Calu3 (cell line): ENCODE measurements around the gene TMEM217. TPM values are rescaled to one million over a fixed set of nuclear protein-coding genes. Genes with fewer than 3 reads are reported as not detected.

ENCODE experiments used
- BruUV-seq: library from RNA; stranded (reverse); fragments of 400-500 nt; replicated peaks from 2 replicates; lab custom pipeline; 2021; lab: Mats Ljungman, UMichigan
- CTCF ChIA-PET: fragments of 300-600 bp; sonication (Branson Sonifier 250); formaldehyde crosslinking; loops from one replicate; lab custom pipeline; 2022; ENCODE audit warnings: antibody characterized with exemption; lab: Charles Lee
- DNase-seq: peaks from one replicate; pipeline ENCODE4 v3.0.0; 2022
- H3K27ac Mint-ChIP-seq: one replicate; pipeline ENCODE4 v1.8.0; 2022; ENCODE audit warnings: mixed read lengths; ENCODE audit not compliant: unreplicated experiment
- H3K27me3 Mint-ChIP-seq: one replicate; pipeline ENCODE4 v1.8.0; 2022; ENCODE audit warnings: mixed read lengths; ENCODE audit not compliant: unreplicated experiment
- H3K36me3 Mint-ChIP-seq: one replicate; pipeline ENCODE4 v1.8.0; 2022; ENCODE audit warnings: mild to moderate bottlenecking, moderate library complexity, mixed read lengths; ENCODE audit not compliant: insufficient read depth, unreplicated experiment
- H3K4me1 Mint-ChIP-seq: one replicate; pipeline ENCODE4 v1.8.0; 2022; ENCODE audit warnings: mild to moderate bottlenecking, low read depth, mixed read lengths; ENCODE audit not compliant: unreplicated experiment
- H3K4me3 Mint-ChIP-seq: one replicate; pipeline ENCODE4 v1.8.0; 2022; ENCODE audit warnings: mild to moderate bottlenecking, low read depth, moderate library complexity, mixed read lengths; ENCODE audit not compliant: unreplicated experiment
- H3K9me3 Mint-ChIP-seq: one replicate; pipeline ENCODE4 v1.8.0; 2022; ENCODE audit warnings: low read depth, mixed read lengths; ENCODE audit not compliant: unreplicated experiment
- intact Hi-C: fragments of 100-400 bp; cut with micrococcal nuclease; formaldehyde crosslinking; loops from one replicate; pipeline ENCODE4 v1.10.0; 2022; ENCODE audit not compliant: unreplicated experiment
- total RNA-seq: library from RNA; stranded (reverse); gene quantifications from 2 replicates; pipeline ENCODE4 v1.2.3, GENCODE V29; 2022
- TF ChIP-seq, protein P1 (sequence below): fragments of 200-600 bp; IDR thresholded peaks from one replicate; pipeline ENCODE4 v1.8.0; 2022; ENCODE audit warnings: antibody characterized with exemption; ENCODE audit not compliant: unreplicated experiment

TMEM217 gene
- total RNA-seq, 1 experiment from 2014 or later, result 0.99 TPM

DNA sequence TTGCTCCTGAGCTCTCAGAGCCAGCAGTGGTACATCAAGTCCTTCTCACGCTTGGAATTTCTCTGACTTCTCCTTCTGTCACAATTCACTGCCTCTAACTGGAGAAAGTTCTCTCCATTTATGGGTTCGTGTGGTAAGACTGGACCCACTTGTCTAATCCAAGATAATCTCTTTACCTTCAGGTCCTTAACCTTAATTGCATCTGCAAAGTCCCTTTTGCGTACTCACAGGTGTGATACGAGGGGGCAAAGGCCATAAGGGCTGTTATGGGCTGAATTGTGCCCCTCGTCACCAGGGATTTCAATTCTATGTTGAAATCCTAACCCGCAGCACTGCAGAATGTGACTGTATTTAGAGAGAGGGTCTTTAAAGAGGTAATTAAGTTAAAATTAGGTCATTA, 27.8 kb downstream of the TMEM217 start:
- no TSS peak for BruUV-seq
- Mint-ChIP-seq H3K27ac (no peak overlapping the region), H3K9me3 (no peaks in the 10 kb centered on the region), H3K27me3 (no peaks in the 10 kb centered on the region), H3K4me1 (no peaks in the 10 kb centered on the region), H3K36me3 (no peaks in the 10 kb centered on the region), H3K4me3 (no peak overlapping the region)
- TF ChIP-seq, protein P1, sequence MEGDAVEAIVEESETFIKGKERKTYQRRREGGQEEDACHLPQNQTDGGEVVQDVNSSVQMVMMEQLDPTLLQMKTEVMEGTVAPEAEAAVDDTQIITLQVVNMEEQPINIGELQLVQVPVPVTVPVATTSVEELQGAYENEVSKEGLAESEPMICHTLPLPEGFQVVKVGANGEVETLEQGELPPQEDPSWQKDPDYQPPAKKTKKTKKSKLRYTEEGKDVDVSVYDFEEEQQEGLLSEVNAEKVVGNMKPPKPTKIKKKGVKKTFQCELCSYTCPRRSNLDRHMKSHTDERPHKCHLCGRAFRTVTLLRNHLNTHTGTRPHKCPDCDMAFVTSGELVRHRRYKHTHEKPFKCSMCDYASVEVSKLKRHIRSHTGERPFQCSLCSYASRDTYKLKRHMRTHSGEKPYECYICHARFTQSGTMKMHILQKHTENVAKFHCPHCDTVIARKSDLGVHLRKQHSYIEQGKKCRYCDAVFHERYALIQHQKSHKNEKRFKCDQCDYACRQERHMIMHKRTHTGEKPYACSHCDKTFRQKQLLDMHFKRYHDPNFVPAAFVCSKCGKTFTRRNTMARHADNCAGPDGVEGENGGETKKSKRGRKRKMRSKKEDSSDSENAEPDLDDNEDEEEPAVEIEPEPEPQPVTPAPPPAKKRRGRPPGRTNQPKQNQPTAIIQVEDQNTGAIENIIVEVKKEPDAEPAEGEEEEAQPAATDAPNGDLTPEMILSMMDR, result no peak
- intact Hi-C loops, result no loop called here
- CTCF ChIA-PET, result no interaction called here
- DNase-seq, result no peak

DNA sequence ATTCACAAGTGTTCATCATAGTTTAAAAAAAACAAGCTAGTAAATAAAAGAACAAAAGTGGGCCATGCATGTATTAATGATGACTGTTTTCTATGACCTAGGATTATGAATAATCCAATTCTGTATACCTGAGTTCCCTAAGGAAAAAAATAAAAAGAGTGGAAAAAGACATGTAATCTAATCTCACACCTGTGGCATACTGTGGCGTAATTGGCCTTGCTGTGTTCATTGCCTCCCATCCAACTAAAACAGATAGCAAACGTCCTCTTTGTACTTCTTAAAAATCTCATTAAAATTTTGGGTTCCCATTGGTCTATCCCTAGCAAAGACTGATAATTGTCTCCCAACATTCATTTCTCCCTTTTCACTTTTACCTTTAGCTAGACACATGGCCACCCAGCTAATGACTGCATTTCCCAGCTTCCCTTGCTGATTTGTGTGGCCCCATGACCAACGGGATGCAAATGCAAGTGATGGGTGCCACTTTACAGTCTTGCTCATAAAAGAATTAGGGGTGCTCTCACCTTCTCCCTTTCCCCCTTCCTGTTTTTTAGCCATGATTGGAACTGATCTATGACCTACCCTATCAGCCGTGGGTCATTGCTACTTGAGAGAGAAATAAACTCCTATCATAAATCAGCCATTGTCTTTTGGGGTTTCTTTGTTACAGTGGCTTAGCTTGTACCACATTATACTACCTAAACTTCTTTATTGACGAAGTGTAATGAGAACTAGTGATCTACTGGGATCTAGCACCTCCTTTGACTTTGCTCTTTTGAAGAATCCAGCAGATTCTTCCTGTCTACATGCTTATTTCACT, 32.4 kb downstream of the TMEM217 start:
- no TSS peak for BruUV-seq
- intact Hi-C loops, result no loop called here

DNA sequence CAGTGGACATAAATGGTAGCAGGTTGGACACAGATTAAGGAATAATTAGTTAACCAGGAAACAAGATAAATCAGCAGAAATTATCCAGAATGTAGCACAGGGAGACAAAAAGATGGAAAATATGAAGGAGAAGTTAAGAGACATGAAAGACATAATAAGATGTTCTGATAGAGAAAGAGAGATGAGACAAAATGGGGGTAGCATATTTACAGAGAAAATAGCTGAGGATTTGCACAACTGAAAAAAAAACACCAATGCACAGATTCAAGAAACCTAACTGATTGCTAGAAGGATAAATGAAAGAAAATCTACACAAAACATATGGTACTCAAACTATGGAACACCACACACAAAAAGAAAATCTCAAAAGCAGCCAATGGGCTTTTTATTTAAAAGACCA, 35.0 kb downstream of the TMEM217 start:
- Mint-ChIP-seq H3K36me3 (peaks cover 15% of the 10 kb centered on the region), H3K4me1 (peaks cover 14% of the 10 kb centered on the region), H3K27ac (peak overlapping the region; percentile 4), H3K4me3 (peak overlapping the region; percentile 68), H3K9me3 (no peaks in the 10 kb centered on the region), H3K27me3 (no peaks in the 10 kb centered on the region)
- TF ChIP-seq, protein P1, result no peak
- CTCF ChIA-PET, result interaction anchor here (0.9 to 1.2 kb wide), 5 partner anchors 13 to 35 kb away, joined by 3 to 5 read pairs (median 3); partner anchors contain the start of genes TBC1D22B and TMEM217
- no peak for DNase-seq
- no TSS peak for BruUV-seq
- intact Hi-C loops, result no loop called here

More for the DNA sequence above, 32.4 kb downstream of the TMEM217 start:
- H3K27ac Mint-ChIP-seq, result no peak overlapping the region
- H3K4me1 Mint-ChIP-seq, result peaks cover 14% of the 10 kb centered on the region
- DNase-seq, result no peak
- peaks cover 15% of the 10 kb centered on the region for H3K36me3 Mint-ChIP-seq
- no peaks in the 10 kb centered on the region for H3K9me3 Mint-ChIP-seq
- CTCF ChIA-PET, result no interaction called here
- TF ChIP-seq, protein P1, result no peak
- H3K27me3 Mint-ChIP-seq, result no peaks in the 10 kb centered on the region
- no peak overlapping the region for H3K4me3 Mint-ChIP-seq

DNA sequence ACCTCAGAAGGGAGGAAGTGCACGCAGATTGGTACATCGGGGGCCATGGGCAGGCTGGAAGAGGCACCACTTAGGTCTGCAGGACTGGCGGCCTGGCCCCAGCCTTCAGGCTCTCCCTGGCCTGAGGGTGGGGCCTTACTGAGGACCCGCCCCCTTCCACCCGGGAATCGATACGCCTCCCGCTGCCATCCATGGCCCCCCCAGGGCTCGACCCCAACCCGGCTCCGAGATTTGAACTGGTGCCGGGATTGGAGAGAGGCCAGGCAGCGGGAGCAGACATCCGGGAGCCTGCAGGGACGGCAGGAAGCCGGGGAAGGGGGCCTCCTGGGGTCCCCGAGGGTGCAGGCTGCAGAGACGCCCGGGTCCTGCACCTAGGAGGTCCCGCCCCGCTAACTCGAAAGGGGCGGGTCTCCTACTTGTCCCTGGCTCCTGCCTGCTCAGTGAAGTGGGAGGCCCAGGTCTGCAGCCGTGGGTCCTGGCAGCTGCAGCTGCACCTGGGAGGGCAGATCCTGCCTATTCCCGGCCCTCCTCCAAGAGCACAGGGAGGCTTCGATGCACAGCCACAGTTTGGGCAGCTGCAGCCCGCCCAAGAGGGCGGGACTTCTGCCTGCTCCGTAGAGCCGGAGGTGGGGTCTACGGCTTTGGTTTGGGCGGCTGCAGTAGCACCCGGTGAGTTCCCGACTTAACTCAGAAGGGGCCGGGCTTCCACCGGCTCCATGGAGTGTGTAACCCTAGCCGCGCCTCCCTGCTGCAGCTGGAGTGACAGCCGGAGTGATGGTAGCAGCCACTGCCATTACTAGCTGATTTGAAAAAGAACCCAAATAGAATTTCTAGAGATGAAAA, 35.6 kb downstream of the TMEM217 start:
- no peaks in the 10 kb centered on the region for H3K27me3 Mint-ChIP-seq
- intact Hi-C loops, result no loop called here
- H3K36me3 Mint-ChIP-seq, result peaks cover 15% of the 10 kb centered on the region
- BruUV-seq, result no TSS peak
- H3K27ac Mint-ChIP-seq, result peak overlapping the region; percentile 4
- peak; percentile 93 for DNase-seq
- TF ChIP-seq, protein P1, result no peak
- peaks cover 14% of the 10 kb centered on the region for H3K4me1 Mint-ChIP-seq
- peak overlapping the region; percentile 68 for H3K4me3 Mint-ChIP-seq
- CTCF ChIA-PET, result interaction anchor here (0.6 to 1.2 kb wide), 6 partner anchors 12 to 606 kb away, joined by 3 to 6 read pairs (median 3); partner anchors contain the start of genes TBC1D22B and TMEM217
- no peaks in the 10 kb centered on the region for H3K9me3 Mint-ChIP-seq
